GM12801 (cell line): Measurements from ENCODE around the gene KDM2A.

Experiments
- TF ChIP-seq, protein P1 (sequence below): IDR thresholded peaks from one replicate; pipeline ENCODE4 v1.5.1; 2011; ENCODE audit warnings: control low read depth; ENCODE audit not compliant: insufficient read length; ENCODE audit errors: extremely low read depth

The KDM2A gene

GRCh38 chr11:67264260-67264659, 145.2 kb downstream of the KDM2A start:
- TF ChIP-seq, protein P1, sequence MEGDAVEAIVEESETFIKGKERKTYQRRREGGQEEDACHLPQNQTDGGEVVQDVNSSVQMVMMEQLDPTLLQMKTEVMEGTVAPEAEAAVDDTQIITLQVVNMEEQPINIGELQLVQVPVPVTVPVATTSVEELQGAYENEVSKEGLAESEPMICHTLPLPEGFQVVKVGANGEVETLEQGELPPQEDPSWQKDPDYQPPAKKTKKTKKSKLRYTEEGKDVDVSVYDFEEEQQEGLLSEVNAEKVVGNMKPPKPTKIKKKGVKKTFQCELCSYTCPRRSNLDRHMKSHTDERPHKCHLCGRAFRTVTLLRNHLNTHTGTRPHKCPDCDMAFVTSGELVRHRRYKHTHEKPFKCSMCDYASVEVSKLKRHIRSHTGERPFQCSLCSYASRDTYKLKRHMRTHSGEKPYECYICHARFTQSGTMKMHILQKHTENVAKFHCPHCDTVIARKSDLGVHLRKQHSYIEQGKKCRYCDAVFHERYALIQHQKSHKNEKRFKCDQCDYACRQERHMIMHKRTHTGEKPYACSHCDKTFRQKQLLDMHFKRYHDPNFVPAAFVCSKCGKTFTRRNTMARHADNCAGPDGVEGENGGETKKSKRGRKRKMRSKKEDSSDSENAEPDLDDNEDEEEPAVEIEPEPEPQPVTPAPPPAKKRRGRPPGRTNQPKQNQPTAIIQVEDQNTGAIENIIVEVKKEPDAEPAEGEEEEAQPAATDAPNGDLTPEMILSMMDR, result no peak

DNA sequence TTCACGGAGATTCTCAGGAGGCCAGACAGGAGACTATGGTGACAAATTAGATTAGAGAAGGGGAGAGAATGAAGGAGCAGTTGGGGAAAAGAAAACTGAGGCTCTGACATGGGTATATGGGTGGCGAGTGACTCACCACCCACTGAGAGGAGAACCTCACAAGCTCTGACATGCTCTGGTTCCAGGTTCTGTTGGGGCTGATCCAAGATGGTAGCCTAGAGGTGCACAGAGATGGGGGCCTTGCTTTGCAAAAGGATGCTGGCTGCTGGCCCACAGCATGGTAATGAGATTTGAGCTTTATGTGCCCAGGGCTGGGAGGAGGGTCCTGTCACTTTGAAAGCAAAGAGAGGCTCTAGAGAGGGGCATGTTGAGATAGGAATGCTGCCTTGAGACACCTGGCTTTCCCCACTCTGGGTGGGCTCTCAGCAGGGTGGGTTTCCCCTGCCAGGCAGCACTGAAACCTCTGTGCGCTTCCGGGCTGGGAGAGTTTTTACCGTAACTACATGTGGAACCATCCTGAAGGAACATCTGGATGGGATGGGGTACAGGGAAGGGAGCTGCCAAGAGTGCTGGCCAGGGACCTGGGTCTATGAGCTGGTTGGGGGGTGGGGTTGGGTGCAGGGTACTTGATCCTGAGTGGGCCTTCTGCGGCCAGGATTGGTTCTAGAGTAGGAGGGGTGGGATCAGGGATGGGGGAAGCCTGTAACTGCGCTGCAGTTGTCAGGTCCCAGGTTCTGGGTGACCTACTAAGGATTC, 146.0 kb downstream of the KDM2A start:
- TF ChIP-seq, protein P1, result no peak

- TF ChIP-seq, protein P1, result no peak
These were observed 146.8 kb downstream of the KDM2A start for GRCh38 chr11:67265633-67266448.

DNA sequence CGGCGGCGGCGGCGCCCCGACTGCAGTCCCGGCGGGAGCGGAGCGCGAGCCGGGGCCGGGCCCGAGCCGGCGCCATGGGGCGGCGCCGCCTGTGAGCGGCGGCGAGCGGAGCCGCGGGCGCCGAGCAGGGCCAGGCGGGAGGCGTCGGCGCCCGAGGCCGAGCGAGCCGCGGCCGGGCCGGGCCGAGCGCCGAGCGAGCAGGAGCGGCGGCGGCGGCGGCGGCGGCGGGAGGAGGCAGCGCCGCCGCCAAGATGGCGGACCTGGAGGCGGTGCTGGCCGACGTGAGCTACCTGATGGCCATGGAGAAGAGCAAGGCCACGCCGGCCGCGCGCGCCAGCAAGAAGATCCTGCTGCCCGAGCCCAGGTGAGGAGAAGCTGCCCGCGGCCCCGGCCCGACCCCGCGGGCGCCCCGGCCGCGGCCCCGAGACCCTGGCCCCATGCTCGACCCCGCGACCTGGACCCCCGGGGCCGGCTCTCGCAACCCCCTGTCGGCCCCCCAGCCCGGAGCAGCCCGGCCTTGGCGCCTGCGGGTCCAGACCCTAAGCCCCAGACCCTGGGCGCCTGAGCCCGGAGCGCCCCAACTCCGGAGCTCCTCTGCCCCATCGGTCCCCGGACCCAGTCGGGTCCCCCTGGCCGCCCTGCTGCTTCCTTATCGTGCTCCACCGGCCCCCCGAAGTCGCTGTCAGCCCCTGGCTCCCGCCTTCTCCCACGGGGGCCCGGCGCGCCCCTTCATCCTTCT, 147.6 kb downstream of the KDM2A start, which contains the start of gene GRK2:
Gene GRK2, plus strand, starts transcription at position 25 of the 739 bp plus-strand sequence. Its CDS starts 227 bp downstream, at position 252.
- TF ChIP-seq, protein P1, result no peak

DNA sequence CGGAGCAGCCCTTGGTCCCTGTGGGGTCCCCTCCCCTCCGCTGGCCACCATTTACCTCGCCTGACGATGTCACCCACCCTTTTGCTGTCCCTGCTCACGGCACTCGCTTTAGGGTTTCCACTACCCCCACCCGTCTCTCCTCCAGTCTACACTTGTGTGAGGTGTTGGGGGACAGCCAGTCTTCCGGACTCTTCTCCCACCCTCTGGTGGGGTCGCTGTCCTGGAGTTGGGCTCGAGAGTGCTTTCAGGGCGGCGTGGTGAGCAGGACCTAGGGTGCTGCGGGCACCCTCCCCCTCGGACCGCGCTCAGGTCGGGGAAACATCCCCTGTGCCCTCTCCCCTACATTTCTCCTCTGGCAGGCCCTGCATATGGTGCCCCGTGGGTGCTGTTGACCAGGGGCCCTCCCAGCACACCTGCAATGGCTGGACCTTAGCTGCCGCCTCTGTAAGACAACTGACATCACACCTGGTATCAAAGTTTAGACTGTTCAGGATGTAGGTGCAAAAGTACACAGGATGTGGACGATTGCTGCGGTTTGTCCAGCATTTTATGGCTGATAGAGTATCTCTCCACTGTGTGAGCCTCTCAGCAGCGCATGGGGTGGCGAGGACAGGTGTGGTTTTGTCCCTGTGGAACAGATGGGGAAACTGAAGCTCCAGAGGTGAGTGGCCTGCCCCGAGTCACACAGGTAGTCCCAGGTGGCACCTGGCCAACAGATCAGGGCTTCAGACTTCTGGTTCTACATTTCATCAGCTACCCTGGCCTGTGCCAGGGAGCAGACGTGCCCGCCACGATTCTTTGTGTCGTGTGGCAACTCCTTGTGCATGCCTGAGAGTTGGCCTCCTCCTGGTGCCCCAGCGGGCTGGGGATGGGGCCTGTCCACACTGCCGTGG, 148.4 kb downstream of the KDM2A start:
- TF ChIP-seq, protein P1, result no peak

DNA sequence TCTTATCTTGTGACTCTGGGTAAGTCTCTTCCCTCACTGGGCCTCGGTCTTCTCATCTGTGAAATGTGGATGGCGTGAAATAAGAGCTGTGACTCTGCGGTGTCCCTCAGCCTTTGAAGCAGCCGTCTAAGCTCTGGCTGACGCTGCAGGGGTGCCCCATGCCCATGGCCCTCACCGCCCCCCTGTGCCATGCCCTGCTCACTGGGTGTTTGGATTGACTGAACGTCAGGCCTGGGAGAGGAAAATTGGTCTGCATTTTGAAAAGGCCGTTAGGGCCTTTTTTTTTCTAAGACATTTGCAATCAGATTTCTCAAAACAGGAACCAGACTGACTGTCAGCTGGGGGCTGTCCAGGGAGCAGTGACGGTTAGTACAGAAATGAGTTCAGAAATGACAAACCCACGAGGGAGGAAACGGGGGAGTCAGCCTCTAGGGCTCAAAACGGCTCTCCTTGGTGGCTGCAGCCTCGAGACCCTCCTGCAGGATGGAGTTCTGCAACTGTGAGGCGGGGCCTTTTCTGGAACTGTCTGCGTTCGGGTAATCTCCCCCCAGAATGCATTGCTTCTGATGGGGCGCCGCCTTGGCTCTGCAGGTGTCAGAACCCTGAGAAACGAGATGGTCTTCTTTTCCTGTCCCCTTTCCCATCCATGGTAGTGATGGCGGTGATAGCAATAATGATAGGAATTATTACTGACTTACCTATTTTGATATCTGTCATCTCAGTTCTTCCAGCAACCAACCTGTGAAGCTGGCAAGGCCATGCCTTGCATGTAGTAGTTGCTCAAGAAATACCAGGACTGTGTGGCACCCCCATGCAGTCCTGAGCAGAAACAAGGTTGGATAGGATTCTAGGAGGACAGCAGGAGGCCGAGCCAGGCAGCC, 149.3 kb downstream of the KDM2A start:
- TF ChIP-seq, protein P1, result no peak
